NOMO-1 treated with dmso at 0.1 percent for 144 hours (cell line): ENCODE measurements around the gene AMIGO1.

ENCODE experiments used
- DNase-seq: peaks from one replicate; lab custom pipeline; 2025; ENCODE audit not compliant: unreplicated experiment; lab: John Stamatoyannopoulos, UW

The AMIGO1 gene

DNA sequence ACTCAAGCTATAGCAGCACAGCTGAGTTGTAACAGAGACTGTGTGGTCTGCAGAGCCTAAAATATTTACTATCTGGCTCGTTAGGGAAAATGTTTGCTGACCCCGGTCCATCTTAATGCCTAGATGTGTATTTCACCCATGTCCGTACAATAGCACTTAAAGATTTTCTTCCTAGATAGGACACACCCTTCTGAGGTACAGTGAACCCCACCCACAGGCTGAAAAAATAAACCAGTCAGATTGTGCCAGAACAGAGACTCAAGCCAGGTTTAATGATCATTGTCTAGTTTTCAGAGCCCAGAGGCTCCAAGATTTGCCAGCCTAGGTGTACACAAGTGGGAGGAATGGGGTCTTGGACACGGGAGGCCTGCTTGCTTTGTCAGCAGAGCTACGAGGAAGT lies 5.6 kb downstream of the AMIGO1 start:
- DNase-seq: no peak

DNA sequence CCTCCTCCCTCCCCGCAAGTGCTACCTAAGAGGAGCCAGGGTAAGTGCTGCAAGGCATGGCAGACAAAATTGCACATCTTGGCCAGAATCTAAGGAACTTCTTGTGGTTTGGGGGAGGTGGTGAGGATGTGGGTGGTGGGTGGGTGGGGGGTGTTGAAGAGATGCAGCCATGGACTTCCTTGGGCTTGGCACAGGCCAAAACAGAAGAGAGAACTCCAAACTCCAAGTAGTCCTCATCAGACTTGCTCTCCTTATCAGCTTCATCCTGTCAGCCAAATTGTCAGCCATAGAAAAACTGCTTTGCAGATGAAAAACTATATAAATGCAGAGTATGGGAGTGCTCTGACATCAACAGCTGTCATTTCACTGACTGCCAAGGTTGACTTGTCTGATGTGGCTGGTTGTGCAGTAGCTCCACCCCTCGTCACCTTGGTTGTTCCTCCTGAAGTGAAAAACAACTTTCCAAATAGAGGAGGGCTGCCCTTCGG lies 7.1 kb downstream of the AMIGO1 start:
- no peak for DNase-seq

- DNase-seq: no peak
Measured at GRCh38 chr1:109501644-109502363, 7.7 kb downstream of the AMIGO1 start.

GRCh38 chr1:109500941-109501381 lies 8.6 kb downstream of the AMIGO1 start:
- DNase-seq: no peak

DNA sequence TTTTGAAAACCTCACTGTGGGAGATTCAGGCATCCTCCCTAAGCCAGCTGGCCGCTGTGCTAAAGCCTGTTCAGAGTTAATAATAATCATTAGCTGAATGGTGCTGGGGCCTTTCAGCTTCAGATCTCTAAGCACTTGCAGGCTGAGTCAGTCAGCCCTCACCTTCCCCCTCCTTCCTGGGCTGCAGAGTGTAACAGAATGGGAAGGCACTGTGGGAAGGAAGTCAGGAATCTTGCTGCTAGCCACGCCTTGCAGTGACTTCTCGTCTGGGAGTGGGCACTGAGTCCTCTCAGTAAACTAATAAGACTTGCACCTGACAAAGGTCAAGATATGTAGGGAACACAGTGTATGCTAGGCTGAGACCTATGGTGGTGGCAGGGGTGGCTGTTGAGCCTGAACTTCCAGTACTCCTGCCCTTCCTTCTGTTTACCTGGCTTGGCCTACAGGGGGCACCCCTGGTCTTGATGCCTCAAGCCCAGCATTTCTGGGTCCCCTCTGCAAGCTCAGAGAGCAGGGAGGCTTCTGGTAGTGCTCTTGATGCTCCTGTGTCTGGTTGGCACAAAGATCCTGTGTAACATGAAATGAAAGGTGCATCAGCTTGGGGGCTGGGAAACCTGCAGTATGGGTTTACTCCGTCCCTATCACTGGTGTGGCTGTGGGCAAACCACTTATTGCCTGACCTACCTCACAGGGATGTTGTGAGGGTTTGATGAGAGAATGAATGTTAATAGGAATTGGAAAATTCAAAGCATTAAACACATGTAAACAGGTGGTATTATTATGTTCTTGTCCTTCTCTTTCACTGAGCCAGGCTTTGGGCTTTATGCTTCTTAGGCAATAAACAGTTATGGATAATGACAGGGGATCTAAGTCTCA lies 9.6 kb downstream of the AMIGO1 start:
- DNase-seq: peak; percentile 33

- DNase-seq: no peak
Measured at GRCh38 chr1:109499081-109499480, 10.4 kb downstream of the AMIGO1 start.

GRCh38 chr1:109498161-109498801 lies 11.2 kb downstream of the AMIGO1 start:
- no peak for DNase-seq

DNA sequence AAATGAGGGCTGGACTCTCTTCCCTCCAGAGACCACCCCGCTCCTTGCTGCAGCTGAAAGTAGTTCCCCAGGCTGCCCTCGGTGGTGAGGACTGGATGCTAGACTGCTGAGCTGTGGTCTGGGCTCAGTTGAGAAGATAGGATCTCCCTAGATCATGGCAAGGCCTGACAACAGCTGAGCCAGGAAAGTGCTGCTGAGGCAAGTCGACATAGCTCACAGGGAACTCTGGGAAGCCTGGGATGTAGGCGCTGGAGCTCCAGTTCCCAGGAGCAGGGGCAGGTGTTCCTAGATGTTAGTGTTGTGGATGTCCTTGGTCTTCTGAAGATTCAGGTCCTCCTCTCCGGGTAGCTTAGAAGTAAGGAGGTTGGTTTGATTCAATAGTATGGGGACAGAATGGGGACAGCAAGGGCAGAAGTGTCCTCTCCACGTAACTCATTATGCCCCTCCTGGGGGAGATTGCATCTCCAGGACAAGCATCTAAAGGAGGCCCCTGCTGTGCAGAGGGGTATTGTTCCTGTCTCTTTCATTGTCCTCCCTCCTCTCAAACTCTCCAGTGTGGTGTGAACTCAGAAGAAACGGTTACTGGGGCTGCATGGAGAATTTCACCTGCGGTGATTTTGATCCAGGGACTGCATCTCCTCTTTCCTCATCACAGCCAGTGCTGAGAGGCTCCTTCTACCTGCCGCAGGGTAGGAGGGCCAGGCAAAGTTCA lies 11.9 kb downstream of the AMIGO1 start:
- DNase-seq: no peak

DNA sequence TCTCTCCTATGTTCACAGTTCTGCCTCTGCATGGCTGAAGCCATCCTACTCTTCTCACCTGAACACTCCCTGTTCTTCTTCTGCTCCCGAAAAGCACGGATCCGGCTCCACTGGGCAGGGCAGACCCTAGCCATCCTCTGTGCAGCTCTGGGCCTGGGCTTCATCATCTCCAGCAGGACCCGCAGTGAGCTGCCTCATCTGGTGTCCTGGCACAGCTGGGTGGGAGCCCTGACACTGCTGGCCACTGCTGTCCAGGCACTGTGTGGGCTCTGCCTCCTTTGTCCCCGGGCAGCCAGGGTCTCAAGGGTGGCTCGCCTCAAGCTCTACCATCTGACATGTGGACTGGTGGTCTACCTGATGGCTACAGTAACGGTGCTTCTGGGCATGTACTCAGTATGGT lies 13.8 kb downstream of the AMIGO1 start:
- DNase-seq: no peak

DNA sequence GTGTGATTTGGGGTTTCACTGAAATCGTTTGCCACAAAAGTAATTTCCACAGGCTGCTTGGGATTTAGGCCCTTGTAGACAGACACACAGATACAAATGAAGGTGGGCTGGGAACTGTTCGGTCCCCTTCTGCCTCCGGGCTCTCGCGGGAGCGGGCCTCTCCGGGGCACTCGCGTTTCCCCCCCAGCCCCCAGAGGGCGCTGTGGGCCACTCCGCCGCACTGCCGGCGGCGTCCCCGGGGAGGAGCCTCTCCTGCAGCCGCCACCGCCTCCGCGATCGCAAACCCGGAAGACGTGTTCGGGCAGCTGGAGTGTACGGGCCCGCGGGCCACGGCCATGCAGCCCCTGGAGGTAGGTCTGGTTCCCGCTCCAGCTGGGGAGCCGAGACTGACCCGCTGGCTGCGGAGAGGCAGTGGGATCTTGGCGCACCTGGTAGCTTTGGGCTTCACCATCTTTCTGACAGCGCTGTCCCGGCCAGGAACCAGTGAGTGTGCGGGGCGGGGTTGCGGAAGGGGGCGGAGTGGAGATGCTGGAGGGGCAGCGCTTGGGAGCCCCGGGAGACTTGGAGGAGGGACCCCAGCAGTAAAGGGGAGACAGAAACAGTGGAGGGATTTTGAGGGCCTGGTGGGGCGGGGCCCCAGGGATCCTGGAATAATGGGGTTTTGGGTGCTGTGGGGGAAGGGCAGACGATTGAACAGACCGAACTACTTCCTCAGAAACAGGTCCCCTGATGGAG lies 15.6 kb downstream of the AMIGO1 start, which contains the start of gene CYB561D1:
CYB561D1 (plus strand) TSS at position 290 of the 735 bp plus-strand sequence; CDS start at position 336, 46 bp downstream.
- DNase-seq: peak; percentile 80

- no peak for DNase-seq
Measured at GRCh38 chr1:109493227-109493626, 16.3 kb downstream of the AMIGO1 start.

GRCh38 chr1:109492779-109493178 lies 16.7 kb downstream of the AMIGO1 start:
- DNase-seq: no peak

DNA sequence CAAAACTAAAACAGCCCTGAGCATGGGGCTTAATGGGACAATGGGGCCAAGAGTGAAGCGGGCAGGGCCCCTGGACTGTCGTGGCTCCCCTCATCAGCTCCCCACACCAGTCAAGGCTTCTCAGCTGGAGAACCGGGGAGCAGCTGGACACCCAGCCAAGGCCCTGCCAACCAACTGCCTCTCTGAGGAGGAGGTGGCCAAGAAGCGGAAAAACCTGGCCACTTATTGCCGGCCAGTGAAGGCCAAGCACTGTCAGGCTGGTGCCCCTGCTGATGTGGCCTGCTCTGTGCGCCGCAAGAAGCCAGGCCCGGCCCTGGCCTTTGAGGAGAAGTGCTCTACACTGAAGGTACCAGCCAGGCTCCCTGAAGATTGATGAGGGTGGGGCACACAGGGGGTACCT lies 18.2 kb downstream of the AMIGO1 start:
- no peak for DNase-seq

GRCh38 chr1:109490934-109491302 lies 18.6 kb downstream of the AMIGO1 start:
- no peak for DNase-seq

GRCh38 chr1:109490029-109490933 lies 19.2 kb downstream of the AMIGO1 start:
- DNase-seq: peak; percentile 46

GRCh38 chr1:109488696-109489095 lies 20.8 kb downstream of the AMIGO1 start:
- DNase-seq: no peak

DNA sequence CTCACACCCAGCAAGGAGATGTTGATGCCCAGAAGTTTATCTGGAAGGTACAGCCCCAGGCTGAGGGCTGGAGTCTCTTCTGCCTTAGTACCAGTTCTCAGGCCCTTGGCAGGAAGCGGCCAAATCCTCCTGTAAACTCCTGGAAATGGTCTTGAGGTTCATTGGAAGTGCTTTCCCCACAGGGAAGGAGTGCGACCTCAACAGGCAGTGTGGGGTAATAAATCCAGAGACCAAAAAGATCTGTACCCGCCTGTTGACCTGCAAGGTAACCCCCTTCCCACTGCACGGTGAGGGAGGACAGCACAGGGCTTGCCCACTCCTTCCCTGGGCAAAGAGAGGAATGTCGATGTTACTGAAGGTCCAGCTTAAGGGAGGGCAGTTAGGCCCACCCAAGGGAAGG lies 21.3 kb downstream of the AMIGO1 start:
- DNase-seq: no peak

DNA sequence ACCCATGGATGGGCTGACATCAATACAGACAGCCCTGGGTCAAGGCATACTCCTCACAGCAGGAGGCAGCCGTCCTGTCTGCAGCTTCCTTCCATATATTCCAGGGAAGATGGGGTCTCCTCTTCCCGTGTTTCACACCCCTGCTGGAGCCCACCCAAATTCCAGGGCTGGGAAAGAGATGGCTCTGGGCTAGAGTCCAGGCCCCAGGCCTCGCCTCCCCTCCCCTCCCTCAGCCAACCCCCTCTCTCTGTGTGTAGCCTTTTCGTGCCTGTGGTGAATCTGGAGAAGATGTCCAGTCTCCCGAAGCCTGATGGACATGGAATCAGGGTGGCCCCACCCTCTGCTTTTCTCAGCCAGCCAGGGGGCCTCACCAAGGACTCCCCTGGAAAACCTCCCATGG lies 22.3 kb downstream of the AMIGO1 start:
- no peak for DNase-seq

DNA sequence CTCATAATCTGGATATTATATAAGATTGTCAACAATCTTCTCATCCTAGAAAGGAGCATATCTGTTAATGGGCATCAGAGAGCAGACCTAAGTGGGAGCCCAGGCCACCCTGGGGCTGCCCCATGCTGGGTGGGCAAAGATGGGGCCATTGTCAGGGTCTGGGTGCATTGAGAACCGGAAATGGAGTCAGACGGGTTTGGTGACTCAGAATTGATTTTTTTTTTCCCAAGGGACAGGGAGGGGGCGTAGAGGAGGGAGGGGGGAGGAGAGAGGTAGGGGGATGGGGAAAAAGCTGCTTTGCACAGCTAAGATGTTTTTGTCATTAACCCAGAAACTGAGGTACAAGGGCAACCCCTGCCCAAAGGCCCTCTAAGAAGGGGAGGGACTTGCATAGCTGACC lies 24.5 kb downstream of the AMIGO1 start:
- DNase-seq: no peak
